Mesenteric fat pad (tissue), 1 donor: ENCODE results near the gene SH3D19. TPM values are rescaled to one million over a fixed set of nuclear protein-coding genes. Genes with fewer than 3 reads are reported as not detected.
"Not testable (repeated sequence)": the region's sequence is repeated elsewhere in the genome, so short reads cannot be mapped to it uniquely, and the experiment has no call there.

Source experiments
- DNase-seq: peaks from one replicate; pipeline ENCODE4 v3.0.0-alpha.2; 2020; ENCODE audit warnings: low spot score
- total RNA-seq: library from RNA; stranded (reverse); fragmentation: NEBNext Ultra II Directional; extraction: Animal tissue kit (Norgen Biotek cat#: 25700); gene quantifications from one replicate; pipeline ENCODE4 v1.2.1, GENCODE V29; 2021
- donor health status: DM: yes; HTN: yes; CAD: no.

The SH3D19 gene
- total RNA-seq, 1 donor from 2014 or later, result 162 TPM

DNA sequence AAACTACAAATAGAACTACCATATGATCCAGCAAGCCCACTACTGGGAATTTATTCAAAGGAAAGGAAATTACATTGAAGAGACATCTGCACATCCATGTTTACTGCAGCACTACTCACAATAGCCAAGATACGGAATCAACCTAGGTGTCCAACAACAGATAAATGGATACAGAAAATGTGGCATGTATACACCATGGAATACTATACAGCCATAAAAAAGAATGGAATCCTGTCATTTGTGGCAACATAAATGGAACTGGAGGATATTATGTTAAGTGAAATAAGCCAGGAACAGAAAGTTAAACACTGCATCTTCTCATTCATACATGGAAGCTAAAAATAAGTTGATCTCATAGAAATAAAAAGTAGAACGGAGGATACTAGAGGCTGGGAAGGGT is 167.9 kb downstream of the SH3D19 start:
- DNase-seq, result no peak

DNA sequence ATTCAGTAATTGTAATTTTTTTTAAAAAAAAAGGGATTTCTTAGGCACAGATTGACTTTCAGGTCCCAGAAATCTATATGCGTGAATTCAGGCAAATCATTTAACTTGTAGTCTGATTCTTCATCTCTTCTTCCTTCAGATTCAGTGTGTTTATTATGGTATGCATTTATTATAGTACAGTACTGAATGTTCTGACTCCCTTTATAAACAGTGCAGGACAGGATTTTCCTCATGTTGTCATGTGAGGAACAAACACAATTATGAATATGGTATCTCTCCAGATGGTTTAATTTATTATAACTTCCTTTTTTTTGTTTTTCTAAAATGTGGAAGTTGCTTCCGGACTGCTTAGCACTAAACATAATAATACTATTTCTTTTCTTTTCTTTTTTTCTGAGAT is 171.8 kb downstream of the SH3D19 start:
- no peak for DNase-seq

DNA sequence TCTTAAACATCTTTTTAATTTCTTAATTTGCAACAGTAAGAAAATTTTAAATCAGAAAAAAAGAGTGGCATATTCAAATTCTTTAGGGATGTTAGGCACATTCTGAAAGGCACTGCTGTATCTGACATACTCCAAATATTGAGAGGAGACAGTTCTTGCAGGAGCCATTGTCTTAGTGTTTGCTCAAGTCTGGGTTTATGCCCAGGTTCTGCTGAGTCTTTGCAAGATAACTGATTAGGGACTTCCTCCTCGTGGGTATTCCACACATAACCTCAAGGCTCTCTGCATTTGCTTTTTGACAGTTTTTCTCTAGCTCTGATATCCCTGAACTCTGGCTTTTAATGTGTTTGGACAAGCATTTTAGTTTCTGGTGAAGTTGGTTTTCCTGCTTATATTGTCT is 173.4 kb downstream of the SH3D19 start:
- DNase-seq, result no peak

DNA sequence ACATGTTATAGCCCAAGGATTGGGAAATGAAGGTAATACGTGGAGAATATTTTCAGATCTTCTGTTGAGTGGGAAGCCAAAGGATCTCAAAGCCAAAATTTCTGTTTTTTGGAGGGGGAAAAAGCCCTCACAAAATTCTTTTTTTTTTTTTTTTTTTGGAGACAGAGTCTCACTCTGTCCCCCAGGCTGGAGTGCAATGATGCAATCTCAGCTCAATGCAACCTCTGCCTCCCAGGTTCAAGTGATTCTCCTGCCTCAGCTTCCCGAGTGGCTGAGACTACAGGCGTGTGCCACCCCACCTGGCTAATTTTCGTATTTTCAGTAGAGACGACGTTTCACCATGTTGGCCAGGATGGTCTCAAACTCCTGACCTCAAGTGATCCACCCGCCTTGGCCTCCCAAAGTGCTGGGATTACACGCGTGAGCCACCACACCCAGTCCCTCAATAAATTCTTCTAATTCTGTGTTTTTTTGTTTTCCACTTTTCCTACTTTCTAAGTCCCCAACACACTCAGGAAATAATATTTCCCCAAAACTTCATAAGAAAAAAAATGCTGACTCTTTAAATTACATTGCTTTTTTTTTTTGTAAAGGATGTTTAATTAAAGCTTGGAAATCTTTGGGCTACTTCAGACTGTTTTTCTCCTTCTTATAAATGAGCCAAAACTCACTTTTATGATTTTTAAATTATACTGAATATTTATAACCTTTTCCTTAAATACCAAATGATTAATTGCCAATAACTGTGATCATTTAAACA is 174.4 kb downstream of the SH3D19 start:
- DNase-seq, result no peak

DNA sequence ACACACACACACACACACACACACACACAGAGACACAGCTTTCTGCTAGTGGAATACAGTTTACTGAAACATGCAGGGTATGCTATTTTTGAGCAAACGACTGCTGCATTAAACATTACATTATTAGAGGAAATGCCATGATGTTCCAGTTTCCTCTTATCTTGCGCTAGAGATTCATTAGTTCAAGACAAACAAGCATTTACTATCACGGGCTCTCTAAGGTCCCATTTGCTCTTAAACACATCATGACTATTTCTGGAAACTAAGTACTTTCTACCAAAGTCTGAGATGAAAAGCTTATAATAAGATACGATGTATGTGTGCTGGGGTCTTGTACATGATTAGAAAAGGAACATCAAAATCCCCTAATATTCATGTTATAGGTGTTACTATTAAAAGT is 177.1 kb downstream of the SH3D19 start:
- no peak for DNase-seq

DNA sequence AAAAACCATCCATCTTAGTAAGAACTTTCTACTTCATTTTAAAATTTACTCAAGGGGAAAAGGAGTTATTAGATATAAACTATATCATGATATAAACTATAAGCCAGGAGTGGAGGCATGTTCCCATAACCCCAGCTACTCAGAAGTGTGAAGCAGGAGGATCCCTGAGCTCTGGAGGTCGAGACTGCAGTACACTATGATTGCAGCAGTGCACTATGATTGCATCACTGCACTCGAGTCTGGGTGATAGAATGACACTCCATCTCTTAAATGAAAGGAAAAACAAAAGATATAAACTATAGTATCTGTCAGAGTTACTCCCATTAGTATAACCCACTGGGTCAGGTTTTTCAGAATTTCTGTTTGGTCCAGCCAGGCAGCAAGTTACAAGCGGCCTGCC is 178.4 kb downstream of the SH3D19 start:
- DNase-seq, result no peak

DNA sequence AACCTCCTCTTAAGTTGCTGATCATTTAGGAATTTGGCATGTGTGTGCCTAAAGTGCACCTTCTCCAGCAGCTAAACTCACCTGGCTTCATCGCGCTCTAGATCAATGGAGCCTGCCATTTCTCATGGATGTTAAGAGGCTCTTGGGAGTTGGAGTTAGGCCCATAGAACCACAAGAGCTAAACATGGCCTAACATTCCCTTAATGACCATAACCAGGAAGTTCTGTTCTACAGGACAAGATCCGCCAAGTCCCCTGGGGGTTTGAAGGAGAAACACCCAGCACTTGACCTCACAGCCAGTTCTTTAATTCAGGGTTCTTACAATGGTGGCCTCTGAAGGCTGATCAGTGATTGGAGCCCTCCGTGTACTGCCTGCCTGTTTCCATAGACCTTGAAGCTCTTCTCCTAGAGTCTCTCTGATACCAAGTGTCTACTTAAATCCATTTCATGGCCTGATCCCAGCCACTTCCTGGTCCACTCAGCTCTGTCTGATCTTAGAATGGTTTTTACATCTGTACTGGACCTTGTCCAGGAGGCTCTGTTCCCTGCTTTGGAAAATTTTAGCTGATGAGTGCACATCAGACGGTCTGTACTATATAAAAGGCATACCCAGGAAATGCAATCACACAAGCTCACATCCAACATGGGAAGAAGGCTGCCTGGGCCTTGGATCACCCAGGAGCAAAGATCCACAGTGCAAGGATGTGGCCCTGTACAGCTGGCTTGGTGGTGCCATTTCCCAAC is 180.9 kb downstream of the SH3D19 start:
- no peak for DNase-seq

DNA sequence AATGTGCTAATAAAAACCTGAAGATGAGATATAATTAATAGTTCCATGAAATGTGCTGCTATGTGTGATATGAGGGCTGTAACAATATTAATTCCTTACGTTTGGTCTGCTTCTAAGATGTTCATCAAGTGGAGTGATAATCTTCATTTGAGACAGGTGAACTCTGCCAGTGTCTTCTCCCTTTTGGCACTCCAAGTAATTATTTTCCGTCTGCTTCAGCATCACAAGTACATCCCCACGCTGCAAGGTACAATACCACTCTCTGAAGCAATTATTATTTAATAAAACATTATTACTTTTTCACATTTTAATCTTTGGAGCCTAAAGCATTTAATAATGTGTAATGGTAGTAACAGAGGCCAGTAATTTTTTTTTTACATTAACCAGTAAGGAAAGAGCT is 181.6 kb downstream of the SH3D19 start:
- DNase-seq, result no peak

DNA sequence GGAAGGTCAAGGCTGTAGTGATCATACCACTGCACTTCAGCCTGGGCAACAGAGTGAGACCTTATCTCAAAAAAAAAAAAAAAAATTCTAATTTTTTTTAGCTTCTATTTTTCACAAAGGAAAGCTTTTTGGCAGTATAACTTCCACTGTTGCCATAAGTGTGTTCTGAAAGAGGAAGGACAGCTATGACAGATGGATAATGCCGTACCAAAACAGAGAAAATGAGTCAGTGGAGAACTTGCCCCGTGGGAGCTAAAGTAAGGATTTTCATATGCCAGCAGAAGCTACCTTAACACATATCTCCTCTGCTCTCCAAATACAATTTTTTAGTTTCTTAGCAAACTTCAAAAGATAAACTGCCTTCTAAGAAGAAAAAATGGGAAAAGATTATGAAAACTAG is 182.2 kb downstream of the SH3D19 start:
- DNase-seq, result no peak

DNA sequence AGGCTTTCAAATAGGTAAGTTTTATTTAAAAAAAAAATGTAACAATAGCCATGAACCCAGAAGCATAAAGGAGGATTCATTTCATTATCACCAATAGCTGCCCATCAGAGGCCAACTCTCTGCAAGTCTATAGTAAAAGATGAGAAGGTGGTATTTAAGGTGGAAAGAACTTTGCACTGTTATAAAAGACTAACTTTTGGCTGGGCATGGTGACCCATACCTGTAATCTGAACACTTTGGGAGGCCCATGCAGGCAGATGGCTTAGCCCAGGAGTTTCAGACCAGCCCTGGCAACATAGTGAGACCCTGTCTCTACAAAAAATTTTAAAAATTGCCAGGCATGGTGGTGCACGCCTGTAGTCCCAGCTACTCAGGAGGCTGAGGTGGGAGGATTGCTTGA is 182.6 kb downstream of the SH3D19 start:
- DNase-seq, result no peak

DNA sequence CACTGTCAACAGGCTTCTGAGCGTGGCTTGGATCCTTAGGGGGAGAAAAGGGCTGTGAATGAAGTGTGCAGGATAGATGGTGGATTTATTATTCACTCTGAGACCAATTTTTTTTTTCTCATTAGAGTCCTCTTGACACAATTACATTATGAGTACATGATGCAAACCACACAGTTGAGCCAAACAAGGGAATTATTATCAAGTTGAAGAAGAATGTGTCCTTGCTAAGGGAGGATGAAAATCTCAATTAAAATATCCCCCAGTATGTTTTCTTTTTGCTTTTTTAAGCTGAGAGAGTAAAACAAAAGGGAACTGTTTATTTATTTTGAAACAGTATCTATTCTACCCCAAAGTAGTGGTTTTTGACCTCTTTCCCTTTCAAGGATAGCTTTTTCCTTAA is 185.6 kb downstream of the SH3D19 start:
- DNase-seq, result no peak

DNA sequence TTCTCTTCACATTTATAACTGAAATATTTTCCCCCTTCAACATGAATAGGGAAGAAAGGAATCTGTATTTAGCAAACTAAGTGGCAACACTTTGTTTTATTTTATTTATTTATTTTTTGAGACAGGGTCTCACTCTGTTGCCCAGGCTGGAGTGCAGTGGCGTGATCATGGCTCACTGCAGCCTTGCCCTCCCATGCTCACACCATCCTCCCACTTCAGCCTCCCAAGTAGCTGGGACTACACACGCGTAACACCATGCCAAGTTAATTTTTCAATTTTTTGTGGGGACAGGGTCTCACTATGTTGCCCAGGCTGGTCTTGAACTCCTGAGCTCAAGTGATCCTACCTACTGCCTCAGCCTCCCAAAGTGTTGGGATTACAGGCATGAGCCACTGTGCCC is 189.4 kb downstream of the SH3D19 start:
- DNase-seq, result not testable (repeated sequence)

DNA sequence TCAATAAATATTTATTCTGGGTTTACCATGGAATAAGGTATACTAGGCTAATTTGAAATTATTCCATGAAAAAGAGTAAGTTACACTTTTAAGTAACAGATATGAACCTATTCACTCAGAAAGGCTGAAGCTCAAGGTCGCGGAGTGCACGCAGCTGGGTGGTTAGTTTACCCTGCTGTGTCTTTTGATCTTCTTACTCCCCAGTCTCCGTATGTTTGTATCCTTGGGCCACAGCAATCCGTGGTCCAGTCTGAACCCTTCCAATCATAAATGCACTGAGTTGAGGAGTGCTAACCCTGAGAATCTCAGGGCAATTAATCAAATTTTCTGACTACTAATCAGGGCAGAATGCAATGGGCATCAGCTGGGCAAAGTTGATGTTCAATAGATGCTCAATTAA is 192.1 kb downstream of the SH3D19 start:
- DNase-seq, result no peak

DNA sequence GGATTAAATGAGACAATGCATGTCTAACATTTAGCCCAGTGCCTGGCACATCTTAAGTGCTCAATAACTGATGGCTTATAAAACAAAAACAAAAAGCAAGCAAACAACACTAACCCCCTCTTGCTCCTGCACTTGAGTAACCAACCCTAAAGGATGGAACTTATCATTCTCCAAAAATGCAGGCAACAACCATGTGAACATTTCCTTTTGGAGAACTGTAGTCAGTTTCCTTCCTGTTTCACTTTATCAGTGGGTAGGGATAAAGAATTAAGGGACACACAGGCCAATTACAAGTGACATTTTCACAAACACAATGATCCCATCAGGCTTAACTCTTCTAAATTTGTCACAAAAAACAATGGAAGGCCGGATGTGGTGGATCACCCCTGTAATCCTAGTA is 195.6 kb downstream of the SH3D19 start:
- no peak for DNase-seq

DNA sequence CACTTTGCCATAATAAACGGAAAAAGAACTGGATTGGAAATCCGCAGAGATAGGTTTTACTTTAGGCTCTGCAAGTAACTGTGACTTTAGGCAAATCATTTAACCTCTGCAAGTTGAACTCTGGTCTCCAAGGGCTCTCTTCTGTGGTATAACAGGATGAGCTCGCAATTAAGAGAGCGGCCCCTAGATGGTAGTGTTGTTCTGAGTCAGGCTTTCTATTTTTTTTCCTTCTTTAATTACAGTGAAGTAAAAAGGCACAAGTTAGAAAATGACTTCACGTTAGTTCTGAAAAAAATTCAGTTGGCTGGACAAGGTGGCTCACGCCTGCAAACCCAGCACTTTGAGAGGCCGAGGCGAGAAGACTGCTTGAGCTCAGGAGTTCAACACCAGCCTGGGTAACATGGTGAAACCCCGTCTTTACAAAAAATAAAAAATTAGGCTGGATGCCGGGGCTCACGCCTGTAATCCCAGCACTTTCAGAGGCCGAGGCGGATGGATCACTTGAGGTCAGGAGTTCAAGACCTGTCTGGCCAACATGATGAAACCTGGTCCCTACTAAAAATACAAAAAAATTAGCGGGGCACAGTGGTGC is 207.9 kb downstream of the SH3D19 start:
- no peak for DNase-seq

DNA sequence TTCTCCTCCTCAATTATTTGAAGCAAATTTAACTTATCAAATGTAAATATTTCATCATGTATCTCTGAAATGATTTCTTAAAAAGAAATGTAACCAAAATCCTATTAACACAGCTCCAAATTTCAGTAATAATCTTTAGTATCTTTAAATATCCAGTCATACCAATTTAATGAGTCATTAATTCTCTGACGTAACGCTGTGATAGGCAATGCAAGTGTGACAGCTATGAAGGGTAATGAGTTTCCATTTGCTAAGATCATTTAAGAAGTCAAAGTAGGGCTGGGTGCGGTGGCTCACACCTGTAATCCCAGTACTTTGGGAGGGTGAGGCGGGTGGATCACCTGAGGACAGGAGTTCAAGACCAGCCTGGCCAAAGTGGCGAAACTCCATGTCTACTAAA is 210.4 kb downstream of the SH3D19 start:
- DNase-seq, result no peak

DNA sequence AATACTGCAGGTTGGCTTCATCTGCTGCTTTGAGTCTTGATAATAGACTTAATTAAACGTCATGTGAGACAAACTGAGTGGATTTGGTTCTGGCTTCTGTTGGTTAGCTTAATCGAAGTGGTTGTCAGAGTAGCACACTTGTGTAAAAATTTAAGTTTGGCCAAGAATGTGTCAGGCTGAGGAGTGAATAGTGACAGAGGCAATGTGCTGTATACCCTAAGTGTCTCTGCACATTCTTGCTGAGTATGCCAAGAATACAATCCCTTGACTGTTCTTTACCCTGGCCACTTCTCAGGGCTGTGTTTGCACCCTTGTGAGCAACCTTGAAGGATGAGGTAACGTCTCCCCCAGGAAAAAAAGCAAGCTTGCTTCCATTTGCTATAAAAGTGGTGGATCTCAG is 211.1 kb downstream of the SH3D19 start:
- DNase-seq, result no peak

DNA sequence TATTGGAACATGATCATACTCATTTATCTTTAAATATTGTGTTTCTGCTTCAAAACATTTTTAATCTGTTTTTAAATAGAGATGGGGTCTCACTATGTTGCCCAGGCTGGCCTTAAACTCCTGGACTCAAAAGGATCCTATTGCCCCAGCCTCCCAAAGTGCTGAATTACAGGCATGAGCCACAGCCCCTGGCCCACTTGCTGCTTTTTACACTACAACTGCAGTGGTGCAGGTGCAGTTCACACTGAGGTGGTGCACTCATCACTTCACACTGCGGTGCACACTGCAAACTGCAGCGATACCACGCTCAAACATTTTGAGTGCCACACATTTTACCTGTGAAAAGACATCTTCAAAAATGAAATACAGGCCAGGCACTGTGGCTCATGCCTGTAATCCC is 215.2 kb downstream of the SH3D19 start:
- DNase-seq, result no peak

DNA sequence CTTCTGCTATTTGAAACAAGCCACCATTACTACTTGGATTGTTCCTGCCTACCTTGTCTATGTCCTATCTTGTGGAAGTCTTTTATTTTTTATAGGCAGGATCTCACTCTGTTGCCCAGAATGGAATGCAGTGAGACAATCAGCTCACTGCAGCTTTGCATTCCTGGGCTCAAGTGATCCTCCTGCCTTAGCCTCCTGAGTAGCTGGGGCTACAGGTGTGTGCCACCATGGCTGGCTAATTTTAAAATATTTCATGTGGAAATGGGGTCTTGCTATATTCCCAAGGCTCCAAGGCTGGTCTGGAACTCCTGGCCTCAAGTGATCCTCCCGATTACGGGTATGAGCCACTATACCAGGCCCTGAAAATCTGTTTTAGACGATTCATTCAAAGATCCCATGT is 218.3 kb downstream of the SH3D19 start:
- DNase-seq, result no peak

DNA sequence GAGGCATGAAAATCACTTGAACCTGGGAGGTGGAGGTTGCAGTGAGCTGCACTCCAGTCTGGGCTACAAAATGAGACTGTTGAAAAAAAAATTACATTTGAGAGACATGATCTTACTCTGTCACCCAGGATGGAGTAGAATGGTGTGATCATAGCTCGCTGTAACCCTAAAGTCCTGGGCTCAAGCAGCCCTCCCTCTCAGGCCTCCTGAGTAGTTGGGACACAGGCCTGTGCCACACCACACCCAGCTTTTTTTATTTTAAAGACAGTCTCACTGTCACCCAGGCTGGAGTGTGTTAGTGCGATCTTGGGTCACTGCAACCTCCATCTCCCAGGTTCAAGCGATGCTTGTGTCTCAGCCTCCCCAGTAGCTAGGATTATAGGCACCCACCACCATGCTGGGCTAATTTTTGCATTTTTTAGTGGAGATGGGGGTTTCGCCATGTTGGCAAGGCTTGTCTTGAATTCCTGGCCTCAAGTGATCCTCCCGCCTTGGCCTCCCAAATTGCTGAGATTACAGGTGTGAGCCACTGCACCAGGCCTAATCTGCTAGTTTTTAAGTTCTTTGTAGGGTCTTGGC is 219.9 kb downstream of the SH3D19 start:
- DNase-seq, result no peak

DNA sequence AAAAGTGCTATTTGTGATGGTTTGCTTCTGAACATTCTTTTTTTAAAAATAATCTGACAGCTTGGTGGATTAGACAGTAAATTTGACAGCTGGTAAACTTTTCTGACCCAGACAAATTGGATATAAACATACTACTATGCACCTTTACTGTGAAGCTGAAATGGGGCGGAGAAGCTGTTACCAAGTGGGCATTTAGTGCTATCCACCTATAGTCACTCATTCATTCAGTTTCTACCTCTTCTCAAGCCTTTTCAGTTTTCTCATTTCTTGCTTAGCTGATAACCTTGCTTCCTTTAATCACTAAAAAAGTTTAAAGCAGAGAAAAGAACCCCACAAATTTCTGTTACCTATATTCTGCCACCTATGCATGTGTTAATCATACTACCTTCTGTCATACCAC is 220.8 kb downstream of the SH3D19 start:
- no peak for DNase-seq

DNA sequence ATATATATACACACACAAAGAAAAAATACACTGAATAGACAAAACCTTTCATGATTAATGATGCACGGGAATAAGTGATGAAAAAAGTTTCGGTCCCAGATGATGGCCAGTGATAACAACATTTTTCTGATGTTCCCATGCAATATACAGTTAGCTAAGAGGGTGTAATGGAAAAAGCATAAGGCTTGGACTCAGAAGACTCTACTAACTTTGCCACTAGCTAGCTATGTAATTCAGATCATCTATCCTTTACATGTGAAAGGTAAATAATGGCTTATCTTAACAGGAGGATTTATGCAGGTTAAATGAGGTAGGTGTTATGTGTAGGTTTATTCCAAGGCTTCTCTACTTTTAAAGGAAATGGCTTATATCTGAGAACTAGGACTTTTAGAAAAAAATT is 221.6 kb downstream of the SH3D19 start:
- no peak for DNase-seq
